ENCODE measurements around the gene ZNF169. TPM values are rescaled to one million over a fixed set of nuclear protein-coding genes. Genes with fewer than 3 reads are reported as not detected.
"Not testable (repeated sequence)": the region's sequence is repeated elsewhere in the genome, so short reads cannot be mapped to it uniquely, and the experiment has no call there.

The ZNF169 gene
- total and polyA plus RNA-seq, 2 donors: 3.6 to 8.7 TPM

DNA sequence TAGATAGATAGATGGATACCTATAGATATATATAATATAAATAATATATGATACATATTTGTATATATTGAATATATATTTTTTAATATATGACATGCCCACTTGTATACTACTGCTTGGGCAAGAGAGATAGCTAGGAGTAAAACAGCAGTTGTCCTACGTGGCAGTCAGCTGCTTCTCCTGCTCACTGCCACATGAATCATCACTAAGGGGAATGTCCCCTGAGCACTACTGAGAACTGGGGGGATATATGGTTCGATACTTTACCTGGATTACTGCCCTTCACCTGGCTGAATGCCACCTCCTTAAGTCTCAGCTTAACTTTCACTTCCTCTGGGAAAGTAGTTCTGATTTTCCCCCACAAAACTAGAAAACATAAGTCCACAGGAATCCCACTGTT is 82.6 kb downstream of the ZNF169 start:
- H3K36me3 ChIP-seq (ENCODE audit: insufficient read depth); H3K4me3 ChIP-seq (ENCODE audit: low read depth, low read length); H3K4me1 ChIP-seq (ENCODE audit: insufficient read depth); DNase-seq (ENCODE audit: extremely low spot score); H3K27ac ChIP-seq (ENCODE audit: low read depth): not testable (repeated sequence)
- 83% methylated on average over 2 of the region's 2 CpGs for WGBS

DNA sequence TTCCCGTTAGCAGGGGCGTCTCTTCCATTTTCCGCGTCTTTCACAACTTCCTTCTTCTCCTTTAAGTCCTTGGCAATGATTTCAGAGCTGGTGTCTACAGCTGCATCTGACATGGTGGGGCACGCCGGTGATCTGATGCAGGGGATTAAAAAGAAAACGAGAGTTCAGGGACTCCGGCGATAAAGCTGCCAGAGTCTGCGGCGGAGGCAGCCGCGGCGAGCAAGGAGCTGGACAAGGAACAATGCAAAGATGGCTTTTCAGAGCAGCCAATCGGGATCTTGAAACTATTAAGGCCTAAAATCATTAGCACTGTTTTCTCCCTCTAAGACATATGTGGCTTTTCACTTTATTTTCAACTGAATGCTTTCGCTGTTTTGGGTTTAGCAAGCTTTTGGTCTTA is 88.4 kb downstream of the ZNF169 start:
- H3K4me1 ChIP-seq (ENCODE audit: insufficient read depth); H3K27ac ChIP-seq (ENCODE audit: low read depth); H3K4me3 ChIP-seq (ENCODE audit: low read depth, low read length); DNase-seq (ENCODE audit: extremely low spot score); H3K36me3 ChIP-seq (ENCODE audit: insufficient read depth): not testable (repeated sequence)
- 77% methylated on average over 16 of the region's 16 CpGs for WGBS

DNA sequence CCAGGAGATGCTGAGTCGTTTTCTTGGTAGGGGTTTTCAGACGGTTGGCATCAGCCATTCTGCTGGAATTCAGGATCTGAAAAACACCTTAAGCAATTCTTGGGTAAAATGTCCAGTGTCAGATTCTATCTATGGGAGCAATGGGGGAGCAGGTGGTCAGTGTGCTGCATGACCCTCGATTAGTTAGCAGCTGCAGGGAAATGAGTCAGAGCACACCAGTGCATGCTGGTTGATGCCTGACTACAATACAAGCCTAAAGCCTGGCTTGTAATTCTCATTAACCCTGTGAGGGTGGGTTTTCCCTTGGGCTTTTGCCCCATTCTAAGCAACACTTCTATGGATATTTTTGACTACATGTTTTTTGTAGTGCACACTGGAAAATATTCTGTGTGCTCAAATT is 89.7 kb downstream of the ZNF169 start:
- not testable (repeated sequence) for H3K27ac ChIP-seq (ENCODE audit: low read depth); H3K36me3 ChIP-seq (ENCODE audit: insufficient read depth); H3K4me1 ChIP-seq (ENCODE audit: insufficient read depth); H3K4me3 ChIP-seq (ENCODE audit: low read depth, low read length); DNase-seq (ENCODE audit: extremely low spot score)
- WGBS: no CpG with 5 or more reads among the region's 3 CpGs

Other genes starting within 250 kb of the ZNF169 start
- 25.1 TPM for gene PTPDC1, start 174.8 kb upstream of the ZNF169 start, total RNA-seq
- gene PTPDC1, start 174.8 kb upstream of the ZNF169 start, polyA plus RNA-seq: 3.5 TPM
- not detected for gene NUTM2F, start 69.3 kb downstream of the ZNF169 start, total RNA-seq
- gene NUTM2F, start 69.3 kb downstream of the ZNF169 start, polyA plus RNA-seq: not detected